HUDEP-2 (cell line): ENCODE data around the gene ULK2.
A peak's percentile ranks its signal among the peaks of the same experiment; 100 is the strongest.
"Not testable (repeated sequence)": the region's sequence is repeated elsewhere in the genome, so short reads cannot be mapped to it uniquely, and the experiment has no call there.

Experiments used
- DNase-seq, 76 experiments: peaks; one replicate each; lab custom pipeline; 2025; ENCODE audit not compliant: unreplicated experiment in 76 of 76; lab: John Stamatoyannopoulos, UW

ULK2 gene

GRCh38 chr17:19867329-19868078, at the start of gene ULK2:
Gene ULK2 (minus strand): TSS chr17:19867936. CDS start chr17:19867417, 519 bp downstream.
- peak in 33 of 76 experiments; percentile 2 to 49 (median 20) for DNase-seq

GRCh38 chr17:19915245-19915978, 47.7 kb upstream of the ULK2 start:
- DNase-seq, result no peak

DNA sequence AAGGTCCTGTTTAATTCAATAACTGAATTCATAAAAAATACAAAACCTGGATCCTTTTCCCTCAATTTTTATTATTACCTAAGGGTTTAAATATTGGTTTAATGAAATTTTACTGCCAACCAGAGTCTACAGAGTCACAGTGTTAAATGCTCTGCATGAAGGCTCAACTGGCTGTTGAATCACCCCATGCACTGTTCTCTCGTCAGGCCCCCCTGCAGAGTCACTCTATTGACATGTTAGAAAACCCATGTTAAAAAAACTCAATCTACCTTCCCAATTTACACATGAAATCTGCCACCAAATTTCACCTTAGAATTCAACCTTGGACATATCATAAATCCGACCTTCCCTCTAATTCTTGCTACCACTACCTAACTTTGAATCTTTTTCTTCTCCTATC, 43.3 kb upstream of the ULK2 start:
- no peak for DNase-seq

- DNase-seq, result no peak
These were observed 41.4 kb upstream of the ULK2 start for GRCh38 chr17:19909139-19909538.

- DNase-seq, result no peak
These were observed 37.8 kb upstream of the ULK2 start for GRCh38 chr17:19905502-19905901.

DNA sequence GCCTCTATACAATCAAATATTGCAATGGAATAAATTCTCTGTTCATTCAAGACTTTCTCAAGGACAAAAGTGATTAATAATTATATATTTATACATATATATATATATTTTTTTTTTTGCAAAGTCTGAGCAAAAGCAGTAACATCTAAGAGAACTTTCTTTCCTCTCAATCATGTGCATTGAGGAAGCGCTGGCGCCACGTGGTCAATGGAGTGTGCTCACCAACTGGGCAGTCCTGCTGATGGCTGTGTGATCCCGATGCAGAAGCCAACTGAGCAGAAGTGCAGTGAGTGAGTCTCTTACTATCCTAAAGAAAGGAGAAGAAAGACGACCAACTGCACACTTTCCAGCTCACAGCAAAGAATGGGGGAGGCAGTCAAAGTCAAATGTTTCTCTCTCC, 37.2 kb upstream of the ULK2 start:
- no peak for DNase-seq

GRCh38 chr17:19904412-19904811, 36.7 kb upstream of the ULK2 start:
- no peak for DNase-seq

- no peak for DNase-seq
These were observed 33.1 kb upstream of the ULK2 start for GRCh38 chr17:19900809-19901208.

GRCh38 chr17:19897903-19898302, 30.2 kb upstream of the ULK2 start:
- no peak for DNase-seq

DNA sequence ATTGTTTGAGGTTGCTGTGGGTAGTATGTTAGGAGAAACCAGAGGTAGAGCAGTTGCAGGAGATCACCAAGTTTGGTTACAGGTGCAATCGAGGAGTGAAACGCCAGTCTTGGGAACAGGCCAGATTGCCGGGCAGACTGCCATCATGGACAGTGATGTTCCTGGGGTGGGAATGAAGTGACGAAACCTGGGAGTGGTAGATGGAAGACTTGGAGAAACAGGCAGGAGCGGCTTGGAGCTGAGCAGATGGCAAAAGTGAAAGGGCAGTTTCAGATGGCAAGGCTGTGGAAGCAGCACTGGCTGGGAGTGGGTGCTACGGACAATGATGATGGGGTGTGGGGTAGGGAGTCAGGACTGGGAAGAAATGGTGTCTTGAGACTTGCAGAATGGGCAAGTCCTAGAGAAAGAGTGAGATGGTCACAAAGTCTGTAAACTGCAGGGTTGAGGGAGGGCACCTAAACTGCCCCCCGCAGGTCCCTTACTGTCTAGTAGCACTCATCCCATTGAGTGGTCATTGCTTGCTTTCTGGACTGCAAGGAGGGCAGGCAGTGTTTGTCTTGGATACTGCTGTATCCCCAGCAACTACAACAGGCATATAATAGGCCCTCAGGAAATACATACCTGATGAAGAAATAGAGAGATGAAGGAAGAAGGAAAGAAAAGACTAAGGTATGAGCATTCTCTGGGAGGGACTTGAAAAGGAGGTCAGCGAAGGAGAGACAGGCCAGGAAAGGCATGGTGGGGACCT, 29.5 kb upstream of the ULK2 start:
- no peak for DNase-seq

GRCh38 chr17:19896679-19897078, 28.9 kb upstream of the ULK2 start:
- DNase-seq, result no peak

DNA sequence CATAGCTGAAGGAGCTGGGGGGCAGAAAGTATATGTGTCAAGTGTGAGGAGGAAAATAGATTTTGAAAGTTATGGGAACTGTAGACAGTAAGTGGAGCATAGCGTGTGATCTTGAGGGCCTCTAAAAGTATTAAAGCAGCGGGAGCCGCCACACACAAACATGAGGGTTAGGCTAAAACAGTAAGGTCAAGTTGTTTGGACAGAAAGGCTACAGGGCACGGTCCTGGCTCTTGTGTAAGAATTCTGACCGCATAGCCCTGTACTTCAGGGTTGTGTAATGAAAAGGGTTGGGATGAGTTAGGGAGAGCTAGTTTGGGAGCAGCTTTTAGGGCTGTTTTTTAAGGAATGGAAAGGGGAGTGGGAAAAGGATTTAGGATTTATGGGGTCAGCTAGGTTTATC, 22.8 kb upstream of the ULK2 start:
- DNase-seq, result not testable (repeated sequence)

DNA sequence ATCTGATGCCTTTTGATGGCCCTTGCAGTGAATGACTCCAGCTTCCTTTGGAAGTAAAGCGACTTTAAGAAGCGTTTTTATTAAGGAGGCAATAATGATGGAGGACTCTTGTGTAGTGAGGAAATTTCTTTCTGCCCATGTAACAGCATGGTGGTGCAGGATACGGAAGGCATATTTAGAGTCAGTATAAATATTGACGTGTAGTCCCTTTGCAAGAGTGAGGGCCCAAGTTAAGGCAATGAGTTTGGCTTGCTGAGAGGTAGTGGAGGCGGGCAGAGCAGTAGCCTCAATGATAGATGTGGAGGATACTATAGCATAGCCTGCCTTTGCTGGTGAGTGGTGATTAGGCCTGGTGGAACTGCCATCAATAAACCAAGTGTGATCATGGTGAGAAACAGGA, 22.3 kb upstream of the ULK2 start:
- DNase-seq, result not testable (repeated sequence)

DNA sequence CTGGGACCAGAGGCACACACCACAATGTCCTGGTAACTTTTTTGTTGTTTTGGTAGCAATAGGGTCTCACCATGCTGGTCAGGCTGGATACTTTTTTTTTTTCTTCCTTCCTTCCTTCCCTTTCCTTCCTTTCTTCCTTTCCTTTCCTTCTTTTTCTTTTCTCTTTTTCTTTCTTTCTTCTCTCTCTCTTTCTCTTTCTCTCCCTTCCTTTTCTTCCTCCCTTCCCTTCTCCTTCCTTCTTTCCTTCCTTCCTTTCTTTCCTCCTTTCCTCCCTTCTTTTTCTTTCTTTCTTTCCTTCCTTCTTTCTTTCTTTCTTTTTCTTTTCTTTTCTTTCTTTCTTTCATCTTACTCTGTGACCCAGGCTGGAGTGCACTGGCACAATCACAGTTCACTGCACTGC, 18.4 kb upstream of the ULK2 start:
- DNase-seq, result no peak

GRCh38 chr17:19883537-19884215, 15.9 kb upstream of the ULK2 start:
- DNase-seq, result peak in 1 of 76 experiments; percentile 1

- no peak for DNase-seq
These were observed 12.7 kb upstream of the ULK2 start for GRCh38 chr17:19880393-19880792.

GRCh38 chr17:19877364-19877945, 9.7 kb upstream of the ULK2 start:
- peak in 3 of 76 experiments; percentile 3 to 32 (median 26) for DNase-seq

- DNase-seq, result peak in 1 of 76 experiments; percentile 21
These were observed 8.9 kb upstream of the ULK2 start for GRCh38 chr17:19876529-19877161.

GRCh38 chr17:19874256-19874655, 6.5 kb upstream of the ULK2 start:
- DNase-seq, result no peak

GRCh38 chr17:19873346-19873745, 5.6 kb upstream of the ULK2 start:
- DNase-seq, result no peak
